Esophagus (tissue), 2 donors: ENCODE results near the gene CCDC192. TPM values are rescaled to one million over a fixed set of nuclear protein-coding genes. Genes with fewer than 3 reads are reported as not detected.

Source experiments
- H3K27ac ChIP-seq, 2 donors: one replicate each; pipeline ENCODE4 v1.5.1; 2013; ENCODE audit warnings: low read depth in 2 of 2, mild to moderate bottlenecking in 2 of 2, inconsistent platforms in 1 of 2, low read length in 1 of 2, moderate library complexity in 1 of 2
- H3K27me3 ChIP-seq, 2 donors: one replicate each; pipeline ENCODE4 v1.6.1; 2013; ENCODE audit warnings: low read length in 2 of 2, control low read depth in 1 of 2, mild to moderate bottlenecking in 1 of 2; ENCODE audit not compliant: insufficient read depth in 2 of 2, control insufficient read depth in 1 of 2
- H3K36me3 ChIP-seq, 2 donors: one replicate each; pipeline ENCODE4 v1.6.1; 2013; ENCODE audit warnings: low read length in 1 of 2; ENCODE audit not compliant: control insufficient read depth in 2 of 2, insufficient read depth in 2 of 2
- H3K4me1 ChIP-seq, 2 donors: one replicate each; pipeline ENCODE4 v1.6.1; 2013; ENCODE audit warnings: low read length in 1 of 2; ENCODE audit not compliant: control insufficient read depth in 2 of 2, insufficient read depth in 2 of 2
- H3K4me3 ChIP-seq, 2 donors: one replicate each; pipeline ENCODE4 v1.5.1; 2013; ENCODE audit warnings: low read length in 2 of 2, mild to moderate bottlenecking in 2 of 2, low read depth in 1 of 2, moderate library complexity in 1 of 2
- H3K9me3 ChIP-seq, 2 donors: one replicate each; pipeline ENCODE4 v1.6.1; 2013; ENCODE audit warnings: mild to moderate bottlenecking in 2 of 2, low read depth in 1 of 2, low read length in 1 of 2, moderate library complexity in 1 of 2; ENCODE audit not compliant: control insufficient read depth in 2 of 2, insufficient read depth in 1 of 2
- WGBS, 2 donors: extraction: QIAGEN DNeasy Blood & Tissue Kit; methylation state at CpG; one replicate each; pipeline ENCODE4 v1.1.7; 2013; 5-methylcytosine and 5-hydroxymethylcytosine counted together
- polyA plus RNA-seq, 2 donors: library from polyadenylated mRNA; stranded (reverse); fragments of 200-250 nt; gene quantifications; one replicate each; pipeline ENCODE4 v1.2.3, GENCODE V29; 2013
- donor health status: healthy with polysubstance abuse.
- donor health status: Bipolar disorder and iron deficiency.

The CCDC192 gene
- polyA plus RNA-seq, 2 donors, result not detected

DNA sequence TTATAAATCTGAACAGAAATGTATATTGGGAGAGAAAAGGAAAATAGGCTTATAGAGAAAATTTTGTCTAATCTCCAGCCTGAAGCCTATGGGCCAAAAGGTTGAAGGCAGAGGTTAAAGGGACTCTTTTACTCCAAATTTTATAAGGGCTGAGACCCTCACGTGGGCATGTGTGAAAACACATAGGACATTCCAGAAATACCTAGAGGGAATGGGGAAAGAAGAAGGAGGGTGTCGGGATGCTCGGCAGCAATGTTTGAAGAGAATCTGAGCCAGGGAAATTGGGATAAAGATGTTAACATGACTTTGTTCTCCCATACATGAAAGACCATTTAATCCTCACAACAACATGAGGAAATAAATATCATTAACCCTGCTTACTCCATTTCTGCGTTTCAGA, 278.3 kb downstream of the CCDC192 start:
- Histone ChIP-seq H3K4me1 (no peaks in the 10 kb centered on the region), H3K4me3 (no peak overlapping the region), H3K27ac (no peak overlapping the region), H3K27me3 (no peaks in the 10 kb centered on the region), H3K9me3 (no peaks in the 10 kb centered on the region), H3K36me3 (no peaks in the 10 kb centered on the region)
- 85 to 87% methylated on average over 4 of the region's 4 CpGs for WGBS, 2 donors

- Histone ChIP-seq H3K36me3 (no peaks in the 10 kb centered on the region), H3K4me3 (no peak overlapping the region), H3K27ac (no peak overlapping the region), H3K27me3 (no peaks in the 10 kb centered on the region), H3K4me1 (peaks cover 0 to 3% of the 10 kb centered on the region in 2 donors), H3K9me3 (no peaks in the 10 kb centered on the region)
- 95 to 98% methylated on average over 7 of the region's 7 CpGs for WGBS, 2 donors
Observed at GRCh38 chr5:127985811-127986325, 282.7 kb downstream of the CCDC192 start.

GRCh38 chr5:127987354-127988145, 284.4 kb downstream of the CCDC192 start:
- H3K27ac ChIP-seq, result no peak overlapping the region
- H3K27me3 ChIP-seq, result no peaks in the 10 kb centered on the region
- H3K4me3 ChIP-seq, result no peak overlapping the region
- H3K36me3 ChIP-seq, result no peaks in the 10 kb centered on the region
- 97 to 98% methylated on average over 2 of the region's 2 CpGs for WGBS, 2 donors
- H3K9me3 ChIP-seq, result no peaks in the 10 kb centered on the region
- peaks cover 0 to 3% of the 10 kb centered on the region in 2 donors for H3K4me1 ChIP-seq

- Histone ChIP-seq H3K36me3 (no peaks in the 10 kb centered on the region), H3K27me3 (no peaks in the 10 kb centered on the region), H3K27ac (no peak overlapping the region), H3K4me1 (peaks cover 0 to 3% of the 10 kb centered on the region in 2 donors), H3K4me3 (no peak overlapping the region), H3K9me3 (no peaks in the 10 kb centered on the region)
Observed at GRCh38 chr5:127988146-127988760, 285.1 kb downstream of the CCDC192 start.

Other genes with a start within 250 kb of the CCDC192 start
- gene PRRC1, start 185.8 kb upstream of the CCDC192 start, polyA plus RNA-seq, result 10 to 100 TPM; 16.7 to 22.2 TPM
- gene CTXN3, start 54.3 kb upstream of the CCDC192 start, polyA plus RNA-seq, result under 1 TPM; 0.04 to 0.14 TPM